CD14-positive monocyte (primary cell): ENCODE results near the gene C22orf15. TPM values are rescaled to one million over a fixed set of nuclear protein-coding genes. Genes with fewer than 3 reads are reported as not detected.
A peak's percentile ranks its signal among the peaks of the same experiment; 100 is the strongest.

Source experiments
- DNase-seq, 3 donors: peaks; one replicate each; pipeline ENCODE4 v3.0.0-alpha.2; 2011 to 2022
- H2AFZ ChIP-seq: 2 replicates; pipeline ENCODE4 v1.6.0; 2012; ENCODE audit warnings: mild to moderate bottlenecking, low read depth, low read length, inconsistent platforms; ENCODE audit not compliant: insufficient read depth, poor library complexity, severe bottlenecking
- H3K27ac ChIP-seq, 2 donors: 1 replicate in 1 of 2; 2 replicates in 1 of 2; pipeline ENCODE4 v1.5.1; 2012 to 2013; ENCODE audit warnings: low read length in 2 of 2, control low read depth in 1 of 2, inconsistent platforms in 1 of 2, low read depth in 1 of 2, mild to moderate bottlenecking in 1 of 2
- H3K27me3 ChIP-seq, 2 donors: one replicate each; pipeline versions ENCODE4 v1.6.0 to v1.6.1; 2011 to 2013; ENCODE audit warnings: low read length in 2 of 2; ENCODE audit not compliant: control insufficient read depth in 2 of 2, insufficient read depth in 2 of 2
- H3K36me3 ChIP-seq, 2 donors: replicated peaks in 1 of 2; 1 replicate in 1 of 2; 2 replicates in 1 of 2; pipeline versions ENCODE4 v1.5.1 to v1.6.1; 2012 to 2013; ENCODE audit warnings: low read length in 2 of 2, control low read depth in 1 of 2, inconsistent platforms in 1 of 2, mild to moderate bottlenecking in 1 of 2; ENCODE audit not compliant: insufficient read depth in 2 of 2, control insufficient read depth in 1 of 2
- H3K4me1 ChIP-seq, 2 donors: 1 replicate in 1 of 2; 2 replicates in 1 of 2; pipeline versions ENCODE4 v1.5.1 to v1.6.1; 2012 to 2013; ENCODE audit warnings: low read length in 2 of 2, control low read depth in 1 of 2, inconsistent platforms in 1 of 2, mild to moderate bottlenecking in 1 of 2, moderate library complexity in 1 of 2; ENCODE audit not compliant: insufficient read depth in 2 of 2, control insufficient read depth in 1 of 2
- H3K4me2 ChIP-seq: replicated peaks from 2 replicates; pipeline ENCODE3; 2012; ENCODE audit warnings: low read length, moderate library complexity, mild to moderate bottlenecking; ENCODE audit not compliant: poor library complexity, severe bottlenecking; ENCODE audit errors: extremely low read depth
- H3K4me3 ChIP-seq, 3 experiments: fragments of 200-600 bp in 1 of 3; sonication (generic) in 1 of 3; replicated peaks in 1 of 3; 1 replicate in 2 of 3; 2 replicates in 1 of 3; pipeline ENCODE4 v1.5.1; 2011 to 2013; ENCODE audit warnings: low read length in 3 of 3, mild to moderate bottlenecking in 3 of 3, control low read depth in 2 of 3, low read depth in 2 of 3, inconsistent platforms in 1 of 3, moderate library complexity in 1 of 3
- H3K79me2 ChIP-seq: 2 replicates; pipeline ENCODE4 v1.6.0; 2012; ENCODE audit warnings: mild to moderate bottlenecking, control low read depth, inconsistent platforms, low read length, moderate library complexity; ENCODE audit not compliant: insufficient read depth
- H3K9ac ChIP-seq: 2 replicates; pipeline ENCODE4 v1.6.0; 2017; ENCODE audit warnings: low read length, mild to moderate bottlenecking; ENCODE audit not compliant: insufficient read depth, poor library complexity, severe bottlenecking
- H3K9me3 ChIP-seq, 2 donors: replicated peaks in 1 of 2; 1 replicate in 1 of 2; 2 replicates in 1 of 2; pipeline versions ENCODE4 v1.5.1 to v1.6.1; 2012 to 2013; ENCODE audit warnings: low read length in 2 of 2, control low read depth in 1 of 2; ENCODE audit not compliant: control insufficient read depth in 1 of 2, insufficient read depth in 1 of 2
- H4K20me1 ChIP-seq: 2 replicates; pipeline ENCODE4 v1.6.0; 2012; ENCODE audit warnings: mild to moderate bottlenecking, low read length, control low read depth, moderate library complexity; ENCODE audit not compliant: insufficient read depth
- H3K27ac Mint-ChIP-seq, 7 donors: one replicate each; pipeline ENCODE4 v1.8.0; 2020; ENCODE audit warnings: mild to moderate bottlenecking in 7 of 7, mixed read lengths in 7 of 7, moderate library complexity in 6 of 7, inconsistent platforms in 2 of 7
- H3K27me3 Mint-ChIP-seq, 3 donors: one replicate each; pipeline ENCODE4 v1.8.0; 2021 to 2022; ENCODE audit warnings: low read depth in 3 of 3, mild to moderate bottlenecking in 3 of 3, mixed read lengths in 3 of 3, moderate library complexity in 3 of 3, inconsistent platforms in 1 of 3
- H3K36me3 Mint-ChIP-seq, 2 donors: one replicate each; pipeline ENCODE4 v1.8.0; 2020; ENCODE audit warnings: mixed read lengths in 2 of 2, inconsistent platforms in 1 of 2, mild to moderate bottlenecking in 1 of 2
- H3K4me1 Mint-ChIP-seq: one replicate; pipeline ENCODE4 v1.8.0; 2020; ENCODE audit warnings: mild to moderate bottlenecking, mixed read lengths
- H3K4me3 Mint-ChIP-seq, 2 donors: one replicate each; pipeline ENCODE4 v1.8.0; 2020; ENCODE audit warnings: mild to moderate bottlenecking in 2 of 2, mixed read lengths in 2 of 2, moderate library complexity in 1 of 2
- H3K9me3 Mint-ChIP-seq, 7 donors: one replicate each; pipeline ENCODE4 v1.8.0; 2020 to 2022; ENCODE audit warnings: mixed read lengths in 7 of 7, mild to moderate bottlenecking in 6 of 7, moderate library complexity in 6 of 7, inconsistent platforms in 2 of 7
- WGBS: methylation state at CpG from one replicate; pipeline ENCODE4 v1.1.5; 2013; ENCODE audit warnings: missing lambda C conversion rate; ENCODE audit not compliant: insufficient coverage; 5-methylcytosine and 5-hydroxymethylcytosine counted together
- intact Hi-C, 2 donors: fragments of 100-400 bp; cut with micrococcal nuclease; formaldehyde crosslinking; loops; one replicate each; pipeline versions ENCODE4 v1.15.0 to v1.15.1; 2023
- polyA plus RNA-seq, 3 donors: library from polyadenylated mRNA; depleted of rRNA in 1 of 3; unstranded in 2 of 3; stranded (reverse) in 1 of 3; fragments of 300-500 nt in 2 of 3; fragments of >200 nt in 1 of 3; fragmentation: Illumina TruSeq in 2 of 3; gene quantifications; 1 replicate in 2 of 3; 2 replicates in 1 of 3; pipeline ENCODE4 v1.2.3, GENCODE V29; 2012 to 2021
- TF ChIP-seq, protein P1 (sequence below): fragments of 200-600 bp; IDR thresholded peaks from one replicate; pipeline ENCODE4 v1.8.0; 2022; ENCODE audit warnings: antibody characterized with exemption, mild to moderate bottlenecking

The C22orf15 gene
- polyA plus RNA-seq, 3 donors = 0.29 TPM; not detected in 2

DNA sequence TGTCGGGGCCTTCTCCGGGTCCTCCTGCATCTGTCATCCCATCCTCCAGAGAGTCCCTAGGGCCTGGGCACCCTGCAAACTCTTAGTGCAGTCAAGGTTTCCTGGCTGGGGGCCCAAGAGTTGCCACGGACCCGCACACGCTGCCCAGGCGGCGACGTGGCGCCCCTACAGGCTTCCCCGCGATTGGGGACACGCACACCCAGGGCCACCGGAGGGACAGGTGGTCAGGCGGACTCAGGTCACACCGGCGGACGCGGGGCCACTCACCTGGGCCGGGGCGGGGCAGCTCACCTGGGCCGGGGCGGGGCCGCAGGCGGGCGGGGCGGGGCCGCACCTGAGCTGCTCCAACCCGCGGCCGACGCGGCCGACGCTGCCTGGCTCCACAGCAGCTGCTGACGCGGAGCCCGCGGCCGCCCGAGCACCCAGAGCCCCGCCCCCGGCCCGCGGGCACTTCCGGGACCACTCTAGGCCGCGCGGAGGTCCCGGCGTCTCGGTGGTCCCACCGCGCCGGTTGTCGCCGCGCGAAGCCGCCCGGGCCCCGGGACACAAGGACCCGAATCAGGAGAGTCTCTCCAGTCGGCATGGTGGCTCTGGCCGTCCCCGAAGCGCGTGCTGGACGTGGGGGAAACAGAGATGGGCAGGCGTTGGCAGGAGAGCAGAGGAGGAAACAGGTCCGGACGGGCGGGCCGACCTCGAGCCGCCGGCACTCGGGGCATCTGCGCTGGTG is 11.9 kb upstream of the C22orf15 start, which contains the start of gene ZNF70:
ZNF70 (minus strand) TSS at position 399 of the 727 bp plus-strand sequence. CDS start 5,972 bp downstream, outside the sequence.
- H3K9me3 ChIP-seq = no peaks in the 10 kb centered on the region
- H3K36me3 ChIP-seq = no peaks in the 10 kb centered on the region
- no peaks in the 10 kb centered on the region for H3K27me3 ChIP-seq
- TF ChIP-seq, protein P1, sequence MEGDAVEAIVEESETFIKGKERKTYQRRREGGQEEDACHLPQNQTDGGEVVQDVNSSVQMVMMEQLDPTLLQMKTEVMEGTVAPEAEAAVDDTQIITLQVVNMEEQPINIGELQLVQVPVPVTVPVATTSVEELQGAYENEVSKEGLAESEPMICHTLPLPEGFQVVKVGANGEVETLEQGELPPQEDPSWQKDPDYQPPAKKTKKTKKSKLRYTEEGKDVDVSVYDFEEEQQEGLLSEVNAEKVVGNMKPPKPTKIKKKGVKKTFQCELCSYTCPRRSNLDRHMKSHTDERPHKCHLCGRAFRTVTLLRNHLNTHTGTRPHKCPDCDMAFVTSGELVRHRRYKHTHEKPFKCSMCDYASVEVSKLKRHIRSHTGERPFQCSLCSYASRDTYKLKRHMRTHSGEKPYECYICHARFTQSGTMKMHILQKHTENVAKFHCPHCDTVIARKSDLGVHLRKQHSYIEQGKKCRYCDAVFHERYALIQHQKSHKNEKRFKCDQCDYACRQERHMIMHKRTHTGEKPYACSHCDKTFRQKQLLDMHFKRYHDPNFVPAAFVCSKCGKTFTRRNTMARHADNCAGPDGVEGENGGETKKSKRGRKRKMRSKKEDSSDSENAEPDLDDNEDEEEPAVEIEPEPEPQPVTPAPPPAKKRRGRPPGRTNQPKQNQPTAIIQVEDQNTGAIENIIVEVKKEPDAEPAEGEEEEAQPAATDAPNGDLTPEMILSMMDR = peak; percentile 33
- Mint-ChIP-seq H3K4me1 (peaks cover 29% of the 10 kb centered on the region), H3K27ac (peak within 1 kb of the TSS; percentile 59 to 89 (median 81)), H3K36me3 (no peaks in the 10 kb centered on the region), H3K4me3 (peak within 1 kb of the TSS; percentile 84 to 92), H3K27me3 (no peaks in the 10 kb centered on the region), H3K9me3 (peaks cover 0 to 2% (median 0%) of the 10 kb centered on the region in 7 donors)
- peaks cover 22 to 26% of the 10 kb centered on the region in 2 donors for H3K4me1 ChIP-seq
- peak within 1 kb of the TSS; percentile 76 to 87 (median 86) for H3K4me3 ChIP-seq
- peaks cover 6% of the 10 kb centered on the region for H3K79me2 ChIP-seq
- intact Hi-C loops = no loop called here
- H3K4me2 ChIP-seq = peak within 1 kb of the TSS; percentile 98
- DNase-seq = peak; percentile 66 to 74 (median 73)
- H4K20me1 ChIP-seq = no peaks in the 10 kb centered on the region
- H3K9ac ChIP-seq = peak within 1 kb of the TSS; percentile 81
- WGBS = under 1% methylated on average over 77 of the region's 78 CpGs
- peak within 1 kb of the TSS; percentile 98 for H2AFZ ChIP-seq
- H3K27ac ChIP-seq = peak within 1 kb of the TSS; percentile 87

- H3K4me3 ChIP-seq = peak overlapping the region; percentile 73 to 87 (median 86)
- Mint-ChIP-seq H3K9me3 (peaks cover 0 to 2% (median 0%) of the 10 kb centered on the region in 7 donors), H3K27ac (peak overlapping the region; percentile 59 to 89 (median 80)), H3K4me3 (peak overlapping the region; percentile 84 to 89), H3K4me1 (peaks cover 22% of the 10 kb centered on the region), H3K27me3 (peaks cover 0 to 2% (median 0%) of the 10 kb centered on the region in 3 donors), H3K36me3 (no peaks in the 10 kb centered on the region)
- peak overlapping the region; percentile 87 for H3K27ac ChIP-seq
- H4K20me1 ChIP-seq = no peaks in the 10 kb centered on the region
- H3K4me2 ChIP-seq = peak overlapping the region; percentile 98
- DNase-seq = no peak
- H3K9me3 ChIP-seq = no peaks in the 10 kb centered on the region
- peak overlapping the region; percentile 98 for H2AFZ ChIP-seq
- H3K9ac ChIP-seq = peak overlapping the region; percentile 81
- TF ChIP-seq, protein P1 = no peak
- no peaks in the 10 kb centered on the region for H3K27me3 ChIP-seq
- H3K4me1 ChIP-seq = peaks cover 22 to 26% of the 10 kb centered on the region in 2 donors
- H3K36me3 ChIP-seq = no peaks in the 10 kb centered on the region
- intact Hi-C loops = no loop called here
- H3K79me2 ChIP-seq = peaks cover 6% of the 10 kb centered on the region
- 65% methylated on average over 11 of the region's 22 CpGs for whole genome bisulfite sequencing
These were observed 11.3 kb upstream of the C22orf15 start for GRCh38 chr22:23751441-23751996.
